NCI-H1694 treated with DMSO at 0.1 percent for 48 hours (cell line): ENCODE data around the gene DNTTIP2.
"Not testable (repeated sequence)": the region's sequence is repeated elsewhere in the genome, so short reads cannot be mapped to it uniquely, and the experiment has no call there.

ENCODE experiments used
- DNase-seq: peaks from one replicate; lab custom pipeline; 2025; lab: John Stamatoyannopoulos, UW

The DNTTIP2 gene

DNA sequence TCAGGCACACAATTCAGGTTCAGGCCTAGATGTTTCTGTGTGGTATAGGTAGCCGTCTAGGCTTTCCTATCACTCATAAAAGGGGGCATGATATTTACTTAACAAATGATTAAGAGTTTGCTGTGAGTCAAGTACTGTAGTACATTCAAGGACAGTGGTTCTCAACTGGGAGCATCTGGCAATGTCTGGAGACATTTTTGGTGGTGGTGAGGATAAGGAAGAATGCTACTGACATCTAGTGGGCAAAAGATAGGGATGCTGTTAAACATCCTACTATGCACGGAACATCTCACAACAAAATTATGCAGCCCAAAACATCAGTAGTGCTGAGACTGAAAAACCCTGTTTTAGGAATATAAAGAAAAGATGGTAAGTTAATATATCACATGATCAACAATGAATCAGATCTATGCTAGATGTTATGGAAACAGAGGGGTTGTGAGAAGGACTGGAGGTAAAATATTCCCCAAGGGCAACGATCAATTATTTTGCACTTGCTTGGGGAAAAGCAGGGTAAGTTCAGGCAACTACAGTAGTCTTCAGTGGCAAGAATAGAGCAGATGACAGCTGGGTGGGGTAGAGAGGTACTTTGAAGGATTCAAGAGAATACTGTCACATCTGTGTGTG is 4.9 kb downstream of the DNTTIP2 start:
- DNase-seq, result no peak

GRCh38 chr1:93871366-93871765 is 7.6 kb downstream of the DNTTIP2 start:
- no peak for DNase-seq

- DNase-seq, result no peak
Measured at GRCh38 chr1:93869653-93870052, 9.4 kb downstream of the DNTTIP2 start.

DNA sequence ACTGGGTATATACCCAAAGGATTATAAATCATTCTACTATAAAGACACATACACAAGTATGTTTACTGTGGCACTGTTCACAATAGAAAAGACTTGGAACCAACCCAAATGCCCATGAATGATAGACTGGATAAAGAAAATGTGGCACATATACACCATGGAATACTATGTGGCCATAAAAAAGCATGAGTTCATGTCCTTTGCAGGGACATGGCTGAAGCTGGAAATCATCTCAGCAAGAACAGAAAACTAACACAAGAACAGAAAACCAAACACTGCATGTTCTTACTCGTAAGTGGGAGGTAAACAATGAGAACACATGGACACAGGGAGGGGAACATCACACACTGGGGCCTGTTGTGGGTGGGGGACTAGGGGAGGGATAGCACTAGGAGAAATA is 10.5 kb downstream of the DNTTIP2 start:
- DNase-seq, result not testable (repeated sequence)

DNA sequence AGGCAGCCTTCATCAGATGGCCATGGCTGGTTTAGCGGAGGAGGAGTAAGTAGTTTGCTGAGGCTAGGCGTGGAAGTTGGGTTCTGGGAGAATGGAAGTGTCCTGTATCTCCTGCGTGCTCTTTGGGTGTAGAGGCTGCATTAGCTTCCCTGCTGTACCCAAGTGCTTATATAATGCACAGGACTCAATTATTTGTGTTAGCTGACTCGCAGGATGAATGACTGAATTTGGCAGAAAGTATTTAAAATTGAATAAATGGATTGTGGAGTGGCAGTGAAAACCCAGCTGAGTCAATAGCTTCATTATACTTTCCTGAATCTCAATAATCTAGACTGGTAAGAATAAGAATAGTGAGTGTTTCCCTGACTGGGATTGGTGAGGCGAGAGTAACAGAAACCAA is 13.8 kb downstream of the DNTTIP2 start:
- no peak for DNase-seq

- no peak for DNase-seq
Measured at GRCh38 chr1:93864175-93864574, 14.8 kb downstream of the DNTTIP2 start.

DNA sequence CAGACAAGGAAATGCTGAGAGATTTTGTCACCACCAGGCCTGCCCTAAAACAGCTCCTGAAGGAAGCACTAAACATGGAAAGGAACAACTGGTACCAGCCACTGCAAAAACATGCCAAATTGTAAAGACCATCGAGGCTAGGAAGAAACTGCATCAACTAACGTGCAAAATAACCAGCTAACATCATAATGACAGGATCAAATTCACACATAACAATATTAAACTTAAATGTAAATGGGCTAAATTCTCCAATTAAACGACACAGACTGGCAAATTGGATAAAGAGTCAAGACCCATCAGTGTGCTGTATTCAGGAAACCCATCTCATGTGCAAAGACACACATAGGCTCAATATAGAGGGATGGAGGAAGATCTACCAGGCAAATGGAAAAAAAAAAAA is 21.4 kb downstream of the DNTTIP2 start:
- DNase-seq, result not testable (repeated sequence)

- not testable (repeated sequence) for DNase-seq
Measured at GRCh38 chr1:93855983-93856382, 23.0 kb downstream of the DNTTIP2 start.

GRCh38 chr1:93853940-93854339 is 25.1 kb downstream of the DNTTIP2 start:
- DNase-seq, result no peak

GRCh38 chr1:93851878-93852277 is 27.1 kb downstream of the DNTTIP2 start:
- DNase-seq, result no peak

DNA sequence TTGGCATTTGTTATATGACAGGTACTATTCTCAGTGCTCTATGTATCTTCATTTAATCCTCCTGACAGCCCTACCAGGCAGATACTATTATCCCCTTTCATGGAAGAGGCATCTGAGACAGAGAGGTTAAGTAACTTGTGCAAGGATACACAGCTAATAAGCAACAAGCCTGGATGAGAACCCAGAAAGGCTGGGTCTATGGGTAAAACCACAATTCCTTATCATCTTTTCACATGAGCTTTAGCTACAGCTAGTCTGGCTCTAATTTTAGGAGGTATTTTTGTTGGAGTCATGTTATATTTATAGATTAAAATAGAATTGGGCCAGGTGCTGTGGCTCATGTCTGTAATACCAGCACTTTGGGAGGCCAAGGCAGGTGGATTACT is 27.7 kb downstream of the DNTTIP2 start:
- no peak for DNase-seq

DNA sequence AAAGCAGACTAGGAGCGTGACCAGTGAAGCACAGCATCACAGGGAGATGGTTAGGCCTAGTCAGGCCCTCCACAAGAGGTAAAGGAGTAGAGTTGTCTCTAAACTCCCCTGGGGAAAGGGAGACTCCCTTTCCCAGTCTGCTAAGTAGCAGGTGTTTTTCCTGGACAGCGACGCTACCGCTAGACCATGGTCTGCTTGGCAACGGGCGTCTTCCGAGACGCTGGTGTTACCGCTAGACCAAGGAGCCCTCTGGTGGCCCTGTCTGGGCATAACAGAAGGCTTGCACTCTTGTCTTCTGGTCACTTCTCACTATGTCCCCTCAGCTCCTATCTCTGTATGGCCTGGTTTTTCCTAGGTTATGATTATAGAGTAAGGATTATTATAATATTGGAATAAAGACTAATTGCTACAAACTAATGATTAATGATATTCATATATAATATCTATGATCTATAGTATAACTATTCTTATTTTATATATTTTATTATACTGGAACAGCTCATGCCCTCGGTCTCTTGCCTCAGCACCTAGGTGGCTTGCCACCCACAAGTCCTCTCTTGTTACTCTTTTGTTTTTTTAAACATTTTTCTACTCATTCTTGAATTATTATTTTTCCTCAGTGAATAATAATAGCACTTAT is 28.2 kb downstream of the DNTTIP2 start:
- peak; percentile 7 for DNase-seq

GRCh38 chr1:93848350-93848883 is 30.6 kb downstream of the DNTTIP2 start:
- DNase-seq, result no peak

- peak; percentile 79 for DNase-seq
Measured at GRCh38 chr1:93847811-93848288, 31.2 kb downstream of the DNTTIP2 start.

GRCh38 chr1:93846992-93847810 is 31.8 kb downstream of the DNTTIP2 start:
- DNase-seq, result peak; percentile 88

- DNase-seq, result peak; percentile 86
Measured at GRCh38 chr1:93846206-93846991, 32.6 kb downstream of the DNTTIP2 start.

- peak; percentile 53 for DNase-seq
Measured at GRCh38 chr1:93845538-93846205, 33.3 kb downstream of the DNTTIP2 start.

- DNase-seq, result peak; percentile 90
Measured at GRCh38 chr1:93844262-93845045, 34.6 kb downstream of the DNTTIP2 start.

DNA sequence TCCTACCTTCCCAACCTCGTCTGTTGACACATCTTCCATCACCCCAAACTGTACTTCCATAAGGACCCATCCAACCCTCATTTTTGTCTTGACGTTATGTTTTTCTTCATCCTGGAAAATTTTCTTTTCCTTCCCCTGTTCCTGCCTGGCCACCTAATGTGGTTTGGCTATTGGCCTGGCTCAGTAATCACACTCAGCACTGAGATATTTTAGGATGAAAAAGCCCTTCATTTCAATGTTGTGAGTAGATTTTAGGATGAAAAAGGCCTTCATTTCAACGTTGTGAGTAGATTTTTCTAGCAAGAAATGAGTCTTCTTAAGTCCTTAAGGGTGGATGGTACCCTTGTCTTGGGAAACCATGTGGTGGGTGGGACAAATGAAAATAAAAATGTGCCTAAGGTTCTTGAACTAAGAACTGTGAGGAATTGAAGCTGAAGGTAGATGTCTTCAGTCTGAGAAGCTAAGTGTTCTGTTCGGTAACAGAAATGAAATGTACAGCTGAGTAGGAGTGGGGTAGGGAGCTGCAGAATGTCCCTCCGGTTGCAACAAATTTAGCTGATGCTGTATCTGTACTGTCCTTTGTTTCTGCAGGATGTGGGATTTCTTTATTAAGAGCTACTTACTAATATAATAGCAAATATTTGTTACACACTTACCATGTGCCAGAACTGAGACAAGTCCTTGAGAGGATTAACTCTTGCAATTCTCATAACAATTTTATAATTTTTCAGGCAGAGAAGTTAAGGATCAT is 36.1 kb downstream of the DNTTIP2 start:
- DNase-seq, result no peak

DNA sequence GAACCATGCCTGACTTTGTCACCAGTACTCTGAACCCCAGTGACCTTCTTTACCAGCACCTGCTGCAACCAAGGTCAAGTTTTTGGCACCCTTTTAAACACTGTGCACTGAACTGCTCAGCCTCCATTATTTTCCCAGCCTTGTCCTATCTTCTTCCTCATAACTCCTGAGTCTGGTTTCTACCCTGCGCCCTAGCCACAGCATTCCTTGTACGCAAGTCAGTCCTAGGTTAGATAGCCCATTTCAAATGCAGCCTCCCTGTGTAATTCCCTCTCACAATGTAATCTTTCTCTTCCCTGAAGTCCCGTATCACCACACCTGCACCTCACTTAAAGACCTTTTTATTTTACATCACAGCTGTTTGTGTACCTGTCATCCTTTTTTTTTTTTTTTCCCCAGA is 37.2 kb downstream of the DNTTIP2 start:
- no peak for DNase-seq
